ENCODE data around the gene THAP11.

Gene THAP11

DNA sequence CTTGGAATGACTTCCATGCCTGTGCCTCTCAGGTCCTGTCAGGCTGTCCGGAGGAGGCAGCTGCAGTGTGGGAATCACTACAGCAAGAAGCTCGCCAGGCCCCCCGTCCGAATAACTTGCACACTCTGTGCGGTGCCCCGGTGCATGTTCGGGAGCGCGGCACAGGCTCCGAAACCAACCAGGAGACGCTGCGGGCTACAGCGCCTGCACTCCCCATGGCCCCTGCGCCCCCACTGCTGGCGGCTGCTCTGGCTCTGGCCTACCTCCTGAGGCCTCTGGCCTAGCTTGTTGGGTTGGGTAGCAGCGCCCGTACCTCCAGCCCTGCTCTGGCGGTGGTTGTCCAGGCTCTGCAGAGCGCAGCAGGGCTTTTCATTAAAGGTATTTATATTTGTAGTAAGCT lies 43.9 kb downstream of the THAP11 start:
- no peak for DNase-seq

DNA sequence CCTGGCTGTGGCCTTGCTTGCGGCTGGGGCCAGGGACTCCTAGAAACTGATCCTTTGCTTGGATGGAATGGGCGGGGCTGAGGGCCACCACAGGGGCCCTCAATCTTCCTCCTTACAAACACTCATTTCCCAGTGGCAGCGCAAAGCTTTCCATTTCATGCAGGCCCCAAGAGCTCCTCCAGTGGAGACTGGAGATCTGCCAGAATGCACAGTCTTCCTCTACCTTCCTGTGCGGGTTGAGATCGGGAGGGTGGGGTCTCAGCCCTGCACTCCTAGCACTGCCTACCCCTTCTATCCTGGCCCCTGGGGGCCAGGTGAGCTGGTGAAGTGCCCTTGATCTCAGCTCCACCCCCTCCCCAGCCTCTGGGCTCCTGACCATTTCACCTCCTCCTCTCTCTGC lies 44.3 kb downstream of the THAP11 start:
- no peak for DNase-seq

DNA sequence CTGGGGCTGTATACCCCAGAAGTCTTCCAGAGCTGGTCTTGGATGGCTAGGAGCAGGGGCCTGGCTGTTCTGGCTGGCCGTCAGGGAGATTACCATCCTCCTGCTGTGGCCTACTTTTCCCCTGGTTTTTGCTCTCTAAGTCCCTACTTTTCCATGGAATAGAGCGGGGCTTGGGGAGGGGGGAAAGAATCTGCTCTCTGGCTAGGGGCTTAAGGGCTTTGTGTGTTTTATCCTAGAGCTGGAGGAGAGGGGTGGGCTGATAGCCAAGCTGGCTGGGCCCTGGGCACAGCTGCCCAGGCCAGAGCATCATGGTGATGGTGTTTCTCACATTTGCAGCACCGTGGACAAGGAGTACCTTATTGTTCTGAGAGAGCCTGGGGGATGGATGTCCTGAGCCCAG lies 46.2 kb downstream of the THAP11 start:
- DNase-seq, result no peak

DNA sequence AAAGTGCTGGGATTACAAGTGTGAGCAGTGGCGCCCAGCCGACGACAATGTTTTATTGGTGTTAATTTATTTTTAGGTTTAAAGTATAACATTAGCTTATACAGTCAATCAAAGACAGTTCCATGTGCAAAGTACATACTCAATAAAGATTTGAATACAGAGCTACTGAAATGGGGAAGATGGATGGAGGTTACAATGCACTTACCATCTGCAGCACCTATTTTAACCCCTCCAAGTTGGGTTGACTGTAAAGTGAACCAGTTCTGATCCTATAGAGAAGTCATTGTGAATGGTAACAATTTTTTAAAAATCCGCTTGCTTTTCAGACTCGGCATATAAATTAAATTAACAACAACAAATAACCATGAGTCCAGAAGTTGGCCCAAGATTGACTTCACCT lies 50.3 kb downstream of the THAP11 start:
- no peak for DNase-seq

DNA sequence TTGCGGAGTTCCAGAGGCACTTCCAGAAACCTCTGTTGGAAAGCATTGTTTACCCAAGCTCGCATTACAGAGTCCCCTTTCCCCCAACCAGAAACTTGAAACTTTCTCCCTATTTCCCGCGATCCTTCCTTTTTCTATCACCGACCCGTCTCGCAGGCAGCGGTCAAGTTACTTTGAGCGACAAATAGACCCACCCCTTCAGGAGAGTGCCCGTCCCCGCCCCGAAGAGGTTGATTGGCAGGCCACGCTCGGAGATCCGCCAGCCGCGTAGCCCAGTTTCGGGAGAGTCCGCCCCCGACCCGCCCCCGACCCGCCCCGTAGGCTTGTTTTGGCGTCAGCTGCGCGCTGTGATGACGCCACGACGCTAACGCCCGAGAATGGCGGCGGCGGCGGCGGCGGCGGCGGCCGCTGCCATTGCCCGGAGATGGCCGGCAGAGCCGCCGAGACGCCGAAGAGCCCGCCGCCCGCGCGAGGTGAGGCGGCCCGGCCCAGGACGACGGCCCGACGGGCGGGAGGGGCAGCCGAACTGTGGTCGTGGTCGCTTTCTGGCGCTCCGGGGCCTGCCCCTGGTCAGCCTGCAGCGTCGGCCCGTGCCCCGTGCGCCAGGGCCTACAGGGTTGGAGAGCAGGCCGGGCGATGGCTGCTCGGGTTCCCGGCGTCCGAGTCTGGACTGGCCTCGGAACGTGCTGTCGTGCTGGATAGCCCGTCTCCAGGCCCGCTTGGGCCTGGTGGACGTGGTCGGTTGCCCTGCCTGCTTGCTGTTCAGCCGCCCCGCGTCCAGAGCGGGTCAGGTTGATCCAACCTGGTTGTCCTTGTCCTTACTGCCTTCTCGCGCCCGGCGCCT lies 51.0 kb downstream of the THAP11 start, which contains the start of gene PSKH1:
Gene PSKH1 (plus strand): TSS at position 356 of the 844 bp plus-strand sequence. CDS start 15,496 bp downstream, outside the sequence.
- peak; percentile 98 for DNase-seq
